Adipose tissue (tissue), 3 donors: ENCODE measurements around the gene NPAS3. TPM values are rescaled to one million over a fixed set of nuclear protein-coding genes. Genes with fewer than 3 reads are reported as not detected.

Source experiments
- H3K27ac ChIP-seq: one replicate; pipeline ENCODE4 v1.5.1; 2013; ENCODE audit warnings: low read depth, low read length
- WGBS, 3 donors: extraction: QIAGEN DNeasy Blood & Tissue Kit; methylation state at CpG; one replicate each; pipeline ENCODE4 v1.1.7; 2013; 5-methylcytosine and 5-hydroxymethylcytosine counted together
- polyA plus RNA-seq, 3 donors: library from polyadenylated mRNA; stranded (reverse); fragments of 200-250 nt; gene quantifications; one replicate each; pipeline ENCODE4 v1.2.3, GENCODE V29; 2013
- donor health status: healthy with polysubstance abuse.
- donor health status: Bipolar disorder and iron deficiency.
- donor health status: healthy.

The NPAS3 gene
- polyA plus RNA-seq, 3 donors: 0.26 to 2.8 (median 0.51) TPM

DNA sequence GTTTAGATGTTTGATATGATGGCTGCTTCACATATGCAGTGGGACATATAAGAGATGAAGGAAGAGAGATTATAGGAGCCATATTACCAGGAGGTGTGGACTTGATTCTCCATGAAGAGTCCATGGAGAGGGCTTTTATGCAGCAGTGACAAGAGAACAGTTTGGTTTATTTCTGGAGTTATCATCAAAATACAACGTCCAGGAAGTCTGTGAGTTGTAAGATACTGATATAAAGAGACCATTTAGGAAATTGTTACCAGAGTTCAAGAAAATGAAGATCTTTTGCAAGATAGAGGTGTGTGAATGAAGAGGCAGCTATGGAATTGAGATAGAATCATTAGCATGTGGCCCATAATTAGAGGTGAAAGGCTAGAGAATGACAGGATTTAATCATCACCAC is 431.7 kb downstream of the NPAS3 start:
- WGBS, 3 donors: 42 to 57% (median 42%) methylated on average over 1 of the region's 1 CpG
- no peak overlapping the region for H3K27ac ChIP-seq

DNA sequence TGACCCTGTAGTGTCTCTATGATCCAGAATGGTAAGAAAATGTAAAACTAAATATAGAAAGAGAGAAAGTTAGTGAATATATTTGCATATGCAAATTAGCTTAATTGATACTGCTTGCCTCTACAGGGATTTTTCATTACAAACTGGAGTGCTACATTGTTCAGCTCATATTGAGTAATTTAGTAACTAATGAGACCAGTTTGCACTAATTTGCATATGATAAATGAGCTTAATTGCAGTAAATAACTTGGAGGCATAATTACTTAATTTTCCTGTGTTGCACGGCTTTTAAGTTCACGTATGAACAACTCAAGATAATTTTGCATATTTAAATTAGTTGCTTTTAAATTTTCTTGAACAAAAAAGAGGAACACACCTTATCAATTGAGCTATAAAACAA is 436.5 kb downstream of the NPAS3 start:
- H3K27ac ChIP-seq: no peak overlapping the region
- WGBS, 3 donors: 78 to 94% (median 87%) methylated on average over 2 of the region's 2 CpGs

DNA sequence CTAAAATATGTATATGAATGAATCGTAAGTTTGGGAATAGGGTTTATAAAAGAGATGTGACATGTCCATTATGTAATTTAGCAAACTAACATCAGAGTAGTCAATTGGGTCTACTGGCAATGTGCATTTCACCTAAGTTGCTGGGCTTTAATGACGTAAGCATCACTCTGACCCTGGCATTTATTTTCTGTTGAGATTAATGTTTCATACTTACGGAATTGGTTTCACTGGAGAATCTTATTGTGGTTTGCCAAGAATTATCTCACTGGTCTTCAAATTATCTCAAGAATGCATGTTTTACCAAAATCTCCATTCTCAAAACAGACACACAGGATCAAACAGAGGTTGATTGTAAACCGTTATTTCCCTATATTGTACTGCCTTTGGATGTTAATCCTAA is 437.1 kb downstream of the NPAS3 start:
- WGBS, 3 donors: 78 to 89% (median 89%) methylated on average over 4 of the region's 4 CpGs
- H3K27ac ChIP-seq: no peak overlapping the region

DNA sequence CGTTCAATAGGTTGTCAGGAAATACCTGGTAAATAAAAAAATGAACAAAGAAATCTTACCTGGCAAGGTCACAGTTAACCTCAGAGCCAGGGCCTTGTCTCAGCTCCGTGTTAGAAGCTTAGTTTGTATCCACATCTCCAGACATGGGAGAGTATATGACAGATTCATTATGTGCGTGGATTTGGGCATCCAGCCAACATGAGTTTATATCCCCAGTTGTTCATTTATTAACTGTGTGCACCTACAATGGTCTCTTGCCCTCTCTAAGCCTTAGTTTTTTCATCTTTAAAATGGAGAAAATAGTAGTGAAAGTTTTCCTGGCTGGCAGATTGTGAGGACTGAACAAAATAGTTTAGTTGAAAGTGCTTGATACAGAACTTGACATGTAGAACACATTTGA is 437.8 kb downstream of the NPAS3 start:
- no peak overlapping the region for H3K27ac ChIP-seq
- 35 to 70% (median 55%) methylated on average over 3 of the region's 3 CpGs for WGBS, 3 donors

DNA sequence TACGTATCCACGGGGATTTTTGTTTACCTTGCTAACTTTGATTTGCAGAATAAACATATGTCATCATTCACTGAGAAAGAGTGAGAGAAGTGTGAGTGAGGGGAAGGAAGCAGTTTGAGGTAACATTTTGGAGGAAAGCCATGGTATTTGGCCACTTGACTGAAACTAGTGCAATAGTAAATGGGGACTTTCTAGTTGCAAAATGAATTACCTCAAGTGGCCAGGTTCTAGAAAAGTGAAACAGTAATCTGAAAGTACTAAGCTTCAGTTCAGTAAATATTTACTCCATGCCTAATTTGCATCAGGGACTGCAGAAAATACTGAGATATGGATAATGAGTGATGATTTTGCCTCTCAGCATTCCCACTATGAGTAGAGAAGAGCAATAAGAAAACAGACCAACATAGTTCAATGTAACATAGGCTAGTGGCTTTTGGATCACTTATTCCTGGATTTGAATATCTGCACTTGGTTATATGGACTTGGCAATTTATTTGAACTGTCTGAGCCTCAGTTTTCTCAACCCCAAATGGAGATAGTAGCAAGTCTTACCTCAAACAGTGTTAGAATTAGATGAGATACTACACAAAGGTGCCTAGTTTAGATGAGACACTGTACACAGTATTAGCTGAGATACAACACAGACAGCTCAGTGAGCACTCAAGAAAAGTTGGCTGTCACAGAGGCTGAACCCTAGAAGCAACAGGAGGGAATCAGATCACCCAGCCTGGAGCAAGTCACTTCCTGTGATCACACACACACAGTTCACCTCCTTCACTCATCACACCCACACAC is 439.1 kb downstream of the NPAS3 start:
- H3K27ac ChIP-seq: no peak overlapping the region
- WGBS, 3 donors: 51 to 76% (median 75%) methylated on average over 2 of the region's 2 CpGs

DNA sequence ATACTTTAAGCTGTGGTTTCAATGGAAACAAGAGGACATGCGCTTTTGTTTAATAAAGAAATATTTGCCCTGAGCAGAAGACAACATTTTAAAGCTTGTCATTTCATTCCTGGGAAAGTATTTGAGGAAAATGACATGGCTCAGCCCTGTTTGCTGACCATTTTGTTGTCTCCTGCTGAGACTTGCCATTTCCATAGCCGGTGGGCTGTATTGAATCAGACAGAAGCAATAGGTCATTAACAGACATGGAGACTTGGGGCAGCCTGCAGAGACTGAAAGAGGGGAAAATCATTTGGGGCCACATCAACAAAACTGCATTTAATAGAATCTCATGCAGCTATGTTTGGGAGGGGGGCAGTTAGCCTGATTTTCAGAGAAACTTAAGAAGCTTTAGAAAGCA is 443.0 kb downstream of the NPAS3 start:
- WGBS, 3 donors: 49 to 62% (median 55%) methylated on average over 2 of the region's 2 CpGs
- no peak overlapping the region for H3K27ac ChIP-seq

DNA sequence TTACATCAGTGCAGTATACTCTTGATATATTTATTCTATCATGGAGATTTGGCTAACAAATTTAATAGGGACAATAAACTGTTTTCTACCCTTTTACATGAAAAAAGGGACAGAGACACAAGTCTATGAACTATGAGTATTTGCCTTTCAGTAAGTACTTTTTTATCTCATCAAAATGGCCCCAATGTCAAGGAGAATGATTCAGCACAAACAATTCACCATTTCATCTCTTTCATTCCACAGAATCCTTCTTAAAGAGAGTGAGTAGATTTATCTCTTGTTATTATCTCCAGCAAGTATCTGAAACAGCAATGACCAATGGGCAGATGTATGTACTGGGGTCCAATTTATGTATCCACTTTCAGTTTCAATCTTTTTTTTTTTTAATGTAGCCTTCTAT is 447.5 kb downstream of the NPAS3 start:
- H3K27ac ChIP-seq: no peak overlapping the region

DNA sequence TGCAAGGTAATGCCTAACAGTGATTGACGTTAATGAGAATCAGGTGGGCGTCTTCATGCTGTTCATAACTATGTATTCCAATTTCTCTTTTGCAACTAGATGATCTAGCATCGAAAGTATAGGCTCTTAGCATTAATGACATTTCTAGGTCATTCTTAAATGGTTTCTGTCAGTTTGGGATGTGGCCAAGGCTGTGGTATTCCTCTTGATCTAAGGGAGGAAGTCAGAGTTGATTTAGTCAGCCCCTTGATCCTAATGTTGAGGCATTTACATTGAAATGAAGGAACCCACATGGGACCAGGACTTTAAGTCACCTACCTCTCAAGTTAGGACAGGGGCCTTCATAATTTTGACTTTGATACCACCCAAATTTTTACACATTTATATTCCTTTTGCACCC is 448.1 kb downstream of the NPAS3 start:
- WGBS, 3 donors: 74 to 87% (median 79%) methylated on average over 3 of the region's 3 CpGs
- no peak overlapping the region for H3K27ac ChIP-seq

DNA sequence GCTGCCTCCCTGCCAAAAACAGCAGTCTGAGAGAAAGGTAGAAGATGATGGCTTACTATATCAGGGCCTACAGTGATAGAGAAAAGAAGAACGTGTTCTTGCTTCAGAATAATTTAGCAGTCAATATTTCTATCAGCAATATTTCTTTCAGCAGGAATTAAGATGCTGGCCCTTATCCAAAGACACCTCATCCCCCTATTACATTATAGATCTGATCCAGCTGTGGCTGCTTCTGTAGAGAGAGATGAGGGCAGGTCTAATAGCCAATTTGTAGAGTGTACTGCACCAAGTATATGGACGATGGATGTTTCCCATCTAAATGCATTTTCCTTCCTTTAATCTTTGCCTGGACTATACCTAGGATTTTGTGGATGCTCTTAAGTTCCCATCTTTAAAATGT is 451.7 kb downstream of the NPAS3 start:
- WGBS, 3 donors: 63 to 74% (median 70%) methylated on average over 2 of the region's 2 CpGs
- H3K27ac ChIP-seq: no peak overlapping the region

DNA sequence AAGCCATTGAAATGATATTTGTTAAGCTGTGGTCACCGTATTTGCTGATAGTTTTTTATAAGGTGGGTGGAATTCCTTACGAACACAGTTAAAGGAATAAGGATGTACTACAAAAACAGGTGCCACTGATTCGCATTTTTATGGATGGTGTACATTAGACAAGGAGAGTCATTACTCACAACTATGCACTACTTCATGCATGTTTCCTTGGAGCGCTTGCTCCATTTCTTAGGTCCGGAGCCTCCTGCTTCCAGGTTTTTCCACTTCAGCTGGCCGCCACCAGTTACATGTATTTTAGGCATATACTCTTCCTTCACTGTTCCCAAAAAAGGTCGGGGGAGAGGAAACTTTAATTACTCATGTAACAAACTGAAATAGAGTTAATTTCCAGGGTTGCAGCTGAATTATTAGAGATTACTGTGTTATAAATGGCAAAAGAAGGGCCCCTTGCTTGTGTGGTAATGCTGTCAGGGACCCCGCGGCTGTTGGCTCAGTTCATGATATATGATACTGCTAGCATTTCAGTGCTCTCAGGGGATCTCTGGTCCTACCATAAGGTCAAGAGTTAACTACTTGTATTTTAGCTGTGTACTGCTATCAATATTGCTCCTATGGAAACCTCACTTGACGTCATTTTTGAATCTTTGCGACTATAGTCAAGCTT is 454.7 kb downstream of the NPAS3 start:
- 65 to 78% (median 71%) methylated on average over 11 of the region's 11 CpGs for WGBS, 3 donors
- no peak overlapping the region for H3K27ac ChIP-seq

DNA sequence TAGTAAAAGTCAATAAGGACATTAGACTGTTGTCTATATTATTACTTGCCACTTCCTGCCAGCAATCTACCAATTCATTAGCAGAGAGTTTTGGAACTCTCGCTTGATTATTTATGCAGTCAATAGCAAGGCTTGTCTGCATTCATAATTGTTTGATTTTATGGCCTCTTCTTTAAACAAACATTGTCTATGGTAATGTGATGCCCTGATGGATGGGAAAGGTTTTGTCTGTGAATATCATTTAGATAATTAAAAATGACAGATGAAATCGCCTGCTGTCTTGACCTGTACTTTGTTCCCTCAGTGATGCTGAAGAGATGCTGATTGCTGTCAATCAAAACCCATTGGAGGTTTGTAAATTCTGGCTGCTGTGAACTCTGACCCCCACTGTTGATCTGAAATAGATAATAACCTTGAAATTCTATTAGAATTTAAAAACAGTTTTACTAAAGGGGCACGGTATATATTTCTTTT is 455.3 kb downstream of the NPAS3 start:
- WGBS, 3 donors: 86 to 92% (median 86%) methylated on average over 3 of the region's 3 CpGs
- H3K27ac ChIP-seq: no peak overlapping the region

DNA sequence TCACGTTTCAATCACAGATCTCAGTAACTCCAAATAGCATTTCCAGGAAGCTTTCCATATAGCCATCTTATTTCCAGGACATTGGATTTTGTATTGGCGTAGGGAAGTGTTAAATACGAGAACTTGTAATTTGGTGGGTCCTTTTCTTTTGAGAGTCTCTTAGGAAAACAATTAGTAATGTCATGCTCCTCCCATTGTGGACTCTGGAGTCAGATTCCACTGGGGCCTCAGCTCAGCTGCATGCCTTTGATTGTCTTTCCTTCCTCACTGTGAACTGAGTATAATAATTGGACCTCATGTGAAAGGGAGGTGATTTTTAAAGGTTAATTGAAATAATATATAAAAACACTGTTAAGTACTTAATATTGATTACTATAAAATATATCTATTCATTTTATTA is 462.6 kb downstream of the NPAS3 start:
- 81 to 93% (median 84%) methylated on average over 3 of the region's 3 CpGs for WGBS, 3 donors
- no peak overlapping the region for H3K27ac ChIP-seq

DNA sequence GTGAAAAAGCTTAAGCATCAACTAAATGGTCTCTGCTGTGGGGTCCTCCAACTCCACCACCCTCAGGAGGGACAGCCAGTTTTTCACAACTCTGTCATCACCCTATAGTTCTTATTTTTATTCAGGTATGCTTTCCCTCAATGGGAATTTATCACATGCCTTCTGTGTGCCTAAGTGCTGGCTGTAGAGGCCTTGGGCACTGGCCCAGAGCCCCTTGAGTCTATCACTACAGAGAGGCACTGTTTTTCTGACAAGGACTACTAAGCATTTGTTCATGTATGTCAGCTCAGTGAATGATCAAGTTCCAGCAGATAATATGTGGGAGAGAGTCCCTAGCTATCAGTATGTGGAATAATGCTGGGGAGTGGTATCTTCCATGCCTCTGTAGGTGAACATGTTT is 463.9 kb downstream of the NPAS3 start:
- no peak overlapping the region for H3K27ac ChIP-seq

DNA sequence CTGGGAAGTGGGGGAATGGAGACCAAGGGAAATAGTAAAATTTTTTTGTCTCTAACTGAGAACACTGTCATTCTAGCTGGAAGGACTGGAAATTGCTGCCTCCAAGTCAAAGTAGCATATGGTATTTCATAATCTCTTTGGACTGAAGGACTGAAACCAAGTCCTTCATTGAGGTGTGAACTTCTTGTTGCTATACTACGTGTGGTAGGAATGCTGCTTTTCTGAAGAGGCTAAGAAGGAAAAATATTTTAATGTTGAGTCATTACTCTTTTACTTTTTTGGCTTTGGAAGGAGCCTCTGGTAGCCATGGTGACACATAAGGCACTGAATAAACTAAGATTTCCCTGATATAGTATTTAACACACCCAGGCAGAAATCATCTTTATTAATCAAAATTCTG is 465.4 kb downstream of the NPAS3 start:
- WGBS, 3 donors: 46 to 76% (median 47%) methylated on average over 1 of the region's 1 CpG
- no peak overlapping the region for H3K27ac ChIP-seq

DNA sequence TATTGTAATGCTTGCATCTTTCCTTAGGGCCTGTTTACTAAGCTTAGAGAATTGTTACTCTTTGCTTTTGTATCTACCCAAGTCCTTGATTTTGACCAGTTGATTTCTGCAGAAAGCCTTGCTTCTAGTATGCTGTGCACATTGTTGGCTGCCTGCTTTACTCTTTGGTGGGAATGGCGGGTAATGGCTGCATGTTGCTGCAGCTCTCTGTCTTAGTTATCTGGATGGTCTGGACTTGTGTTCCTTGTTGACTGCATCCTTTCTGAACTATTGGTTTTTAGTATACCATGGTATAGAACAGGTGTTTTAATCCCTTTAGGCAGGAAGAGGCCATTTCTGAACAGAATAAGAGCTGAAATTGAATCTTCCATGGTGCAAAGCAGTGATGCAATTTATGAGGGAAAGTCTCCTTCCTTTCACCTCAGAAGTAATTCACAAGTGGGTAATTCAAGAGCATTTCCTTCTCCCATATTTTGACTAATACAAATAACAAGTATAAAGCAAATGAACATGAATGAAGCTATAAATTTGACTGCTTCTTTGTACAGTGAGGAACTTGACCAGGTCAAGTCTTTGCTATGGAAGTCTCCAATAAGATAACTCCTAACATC is 466.4 kb downstream of the NPAS3 start:
- no peak overlapping the region for H3K27ac ChIP-seq
- WGBS, 3 donors: 92 to 100% (median 94%) methylated on average over 1 of the region's 1 CpG

DNA sequence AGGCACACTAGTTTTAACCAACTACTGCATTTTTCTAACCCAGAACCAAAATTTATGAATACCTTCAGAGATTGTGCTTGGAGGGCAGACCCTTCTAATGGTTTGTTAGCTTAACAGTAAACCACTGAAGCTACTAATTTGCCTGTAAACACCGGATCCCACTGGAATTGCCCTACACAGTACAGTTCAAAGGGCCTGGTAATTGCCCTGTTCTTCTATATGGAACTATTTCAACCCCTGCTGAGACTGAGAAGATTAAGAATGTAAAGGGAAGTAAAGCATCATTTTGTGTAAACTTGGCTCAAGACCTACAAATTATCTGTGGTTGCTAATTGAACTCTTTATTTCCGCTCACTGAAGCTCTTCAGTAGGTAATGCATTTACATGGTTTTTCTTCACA is 468.1 kb downstream of the NPAS3 start:
- H3K27ac ChIP-seq: no peak overlapping the region
- 90 to 98% (median 95%) methylated on average over 2 of the region's 2 CpGs for WGBS, 3 donors

DNA sequence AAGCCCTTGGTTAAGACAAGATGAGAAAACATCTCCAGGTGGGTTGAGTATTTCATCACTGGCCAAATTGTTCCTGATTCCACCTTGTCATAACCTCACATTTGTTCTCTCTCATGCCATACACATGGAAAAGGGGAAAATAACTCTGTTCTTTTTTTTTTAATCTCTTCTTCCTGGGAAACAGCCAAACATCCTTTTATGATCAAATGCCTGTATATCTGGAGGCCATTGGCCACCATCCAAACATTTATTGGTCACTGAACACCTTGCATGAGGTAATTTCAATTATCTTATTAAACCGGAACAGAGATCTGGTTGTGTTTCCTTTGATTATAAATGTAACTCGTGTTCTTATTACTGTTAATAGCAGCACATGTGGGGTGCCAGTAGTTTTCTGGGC is 469.6 kb downstream of the NPAS3 start:
- 66 to 68% (median 67%) methylated on average over 2 of the region's 2 CpGs for WGBS, 3 donors
- H3K27ac ChIP-seq: no peak overlapping the region

DNA sequence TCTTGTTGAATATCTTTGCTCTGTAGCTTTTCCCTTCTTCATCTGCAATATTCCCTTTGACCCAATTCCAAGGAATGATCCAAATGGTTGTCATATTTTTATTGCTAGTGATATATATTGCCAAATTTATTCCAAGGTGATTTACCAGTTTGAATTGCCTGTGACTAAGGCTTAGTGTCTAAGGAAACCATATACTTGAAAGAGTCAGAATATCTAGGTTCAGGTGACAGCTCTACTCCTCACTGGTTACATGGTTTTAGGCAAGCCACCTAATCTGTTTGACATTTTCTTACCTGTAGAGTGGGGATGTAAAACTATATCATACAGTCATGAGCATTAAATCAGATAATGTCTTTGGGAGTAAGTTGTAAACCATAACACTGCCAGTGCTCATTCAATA is 473.8 kb downstream of the NPAS3 start:
- no peak overlapping the region for H3K27ac ChIP-seq

DNA sequence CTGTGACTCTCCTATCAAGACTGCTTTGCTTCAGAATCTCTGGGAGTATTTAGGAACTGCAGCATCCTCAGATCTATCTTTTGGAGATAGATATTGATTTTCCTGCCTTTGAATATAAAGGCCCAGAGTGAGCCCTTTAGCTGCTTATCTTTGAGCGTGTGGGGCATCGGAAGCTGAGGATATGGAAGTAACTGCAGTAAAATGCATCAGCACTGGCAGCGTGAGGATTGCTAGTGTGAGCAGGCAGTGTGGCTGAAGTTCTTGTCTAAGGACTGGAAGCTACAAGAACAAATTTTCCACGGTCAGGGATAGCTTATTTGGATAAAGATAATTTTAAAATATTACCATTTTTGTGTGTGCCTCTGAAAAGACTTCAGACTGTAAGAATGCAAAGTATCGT is 474.7 kb downstream of the NPAS3 start:
- H3K27ac ChIP-seq: no peak overlapping the region
- WGBS, 3 donors: 51 to 74% (median 69%) methylated on average over 5 of the region's 5 CpGs

DNA sequence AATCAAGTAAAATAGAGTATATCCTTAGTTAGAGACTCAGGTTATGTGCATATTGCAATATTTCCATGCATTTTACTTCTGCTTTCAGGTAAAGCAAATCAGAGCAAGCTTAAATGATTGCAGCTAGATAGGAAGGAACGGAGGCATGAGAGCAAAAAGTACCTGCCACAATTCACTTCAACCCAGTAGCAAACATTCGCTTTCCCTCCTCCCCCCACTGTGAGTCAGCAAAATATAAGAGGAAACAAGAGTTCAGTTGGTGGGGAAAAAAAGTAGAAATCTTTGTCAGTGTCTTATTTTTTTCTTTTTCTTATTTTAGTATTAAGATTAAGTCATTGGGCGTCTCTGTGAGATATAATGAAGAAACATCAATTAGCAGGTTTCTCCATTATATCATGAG is 475.4 kb downstream of the NPAS3 start:
- H3K27ac ChIP-seq: no peak overlapping the region
- WGBS, 3 donors: 51 to 62% (median 54%) methylated on average over 3 of the region's 3 CpGs
